ENCODE data around the gene EMC6.

- TF ChIP-seq TARDBP (IDR thresholded peaks at IDR 0.05) = no peak
- no peak for TF ChIP-seq ELF4 (IDR thresholded peaks at IDR 0.05)
- TF ChIP-seq FOXA1 (IDR thresholded peaks at IDR 0.05) = no peak
- TF ChIP-seq LEF1 (IDR thresholded peaks at IDR 0.05; ENCODE audit: borderline replicate concordance) = no peak
- no peak for TF ChIP-seq SP1 (IDR thresholded peaks at IDR 0.05)
- no peak for TF ChIP-seq FOXK2 (IDR thresholded peaks at IDR 0.05)
- TF ChIP-seq ARNT (IDR thresholded peaks at IDR 0.05) = no peak
- TF ChIP-seq SUZ12 (IDR thresholded peaks at IDR 0.05) = no peak
- no peak for TF ChIP-seq NFRKB (IDR thresholded peaks at IDR 0.05)
- no peak for TF ChIP-seq L3MBTL2 (conservative IDR thresholded peaks at IDR 0.05)
- TF ChIP-seq BHLHE40 (IDR thresholded peaks at IDR 0.05; ENCODE audit: borderline replicate concordance) = no peak
- no peak for TF ChIP-seq FOXM1 (IDR thresholded peaks at IDR 0.05; ENCODE audit: borderline replicate concordance)
Measured at GRCh38 chr17:3656755-3657587, 11.6 kb upstream of the EMC6 start.
